HCT116 (cell line): ENCODE measurements around the gene MYO1B. TPM values are rescaled to one million over a fixed set of nuclear protein-coding genes. Genes with fewer than 3 reads are reported as not detected.

Experiments
- ATAC-seq: fragments of 200-7000 bp; cut with Tn5 transposase; 2 replicates; pipeline ENCODE4 v1.9.1; 2020; ENCODE audit warnings: mild to moderate bottlenecking, moderate library complexity
- BruUV-seq: library from RNA; stranded (reverse); fragments of 400-500 nt; replicated peaks from 2 replicates; lab custom pipeline; 2021; lab: Mats Ljungman, UMichigan
- CTCF ChIA-PET: fragments of 300-600 bp; sonication (Branson Sonifier 250); formaldehyde crosslinking; loops from one replicate; lab custom pipeline; 2021; ENCODE audit warnings: antibody characterized with exemption; lab: Charles Lee
- POLR2A ChIA-PET: fragments of 300-600, 350-600 bp; sonication (Branson Sonifier 250); formaldehyde crosslinking; loops from one replicate; lab custom pipeline; 2021; ENCODE audit warnings: antibody characterized with exemption; lab: Charles Lee
- RAD21 ChIA-PET, 2 experiments: fragments of 300-600 bp; sonication (Branson Sonifier 250); formaldehyde crosslinking; loops; one replicate each; lab custom pipeline; 2023; ENCODE audit warnings: low total read pairs in 2 of 2; ENCODE audit not compliant: uncharacterized antibody in 2 of 2, unreplicated experiment in 2 of 2, low non-redundant PET in 1 of 2; lab: Charles Lee
- DNase-seq: peaks from one replicate; pipeline ENCODE4 v3.0.0-alpha.2; 2010; ENCODE audit warnings: low read depth, low spot score
- H2AFZ ChIP-seq: fragments of 200-600 bp; shearing (Covaris generic), sonication (generic); 2 replicates; pipeline ENCODE4 v1.6.1; 2017; ENCODE audit warnings: low read depth, mixed run types, mixed read lengths, antibody characterized with exemption, low read length; ENCODE audit not compliant: poor library complexity, severe bottlenecking
- H3K27ac ChIP-seq: 2 replicates; pipeline ENCODE4 v1.5.1; 2012; ENCODE audit warnings: low read depth, low read length
- H3K27me3 ChIP-seq: fragments of 200-600 bp; sonication (generic); 2 replicates; pipeline ENCODE4 v1.6.1; 2016; ENCODE audit warnings: mixed run types, low read length, mixed read lengths; ENCODE audit not compliant: insufficient read depth
- H3K36me3 ChIP-seq, 2 experiments: fragments of 200-500 bp in 1 of 2; fragments of 200-600 bp in 1 of 2; sonication (Bioruptor generic) in 1 of 2; sonication (generic) in 1 of 2; 2 replicates each; pipeline versions ENCODE4 v1.5.1 to v1.6.1; 2014 to 2016; ENCODE audit warnings: low read length in 2 of 2, inconsistent platforms in 1 of 2, mixed read lengths in 1 of 2, mixed run types in 1 of 2; ENCODE audit not compliant: insufficient read depth in 2 of 2, control insufficient read depth in 1 of 2
- H3K4me1 ChIP-seq, 2 experiments: fragments of 200-600 bp in 1 of 2; sonication (generic) in 1 of 2; 2 replicates each; pipeline versions ENCODE4 v1.5.1 to v1.6.1; 2012 to 2017; ENCODE audit warnings: low read length in 2 of 2, inconsistent platforms in 1 of 2, mild to moderate bottlenecking in 1 of 2, mixed read lengths in 1 of 2, mixed run types in 1 of 2, moderate library complexity in 1 of 2; ENCODE audit not compliant: insufficient read depth in 2 of 2, control insufficient read depth in 1 of 2
- H3K4me2 ChIP-seq: fragments of 200-600 bp; sonication (generic); 2 replicates; pipeline ENCODE4 v1.6.1; 2017; ENCODE audit warnings: mixed run types, low read length, mixed read lengths
- H3K4me3 ChIP-seq, 2 experiments: fragments of 200-600 bp in 1 of 2; sonication (generic) in 1 of 2; replicated peaks in 1 of 2; 2 replicates each; pipeline ENCODE4 v1.5.1; 2011 to 2016; ENCODE audit warnings: low read length in 2 of 2, control low read depth in 1 of 2, low read depth in 1 of 2, mild to moderate bottlenecking in 1 of 2, mixed read lengths in 1 of 2, mixed run types in 1 of 2
- H3K79me2 ChIP-seq: fragments of 200-600 bp; sonication (generic); 2 replicates; pipeline ENCODE4 v1.6.1; 2017; ENCODE audit warnings: mild to moderate bottlenecking, mixed run types, low read length, moderate library complexity, mixed read lengths; ENCODE audit not compliant: insufficient read depth
- H3K9ac ChIP-seq: fragments of 200-600 bp; sonication (generic); 2 replicates; pipeline ENCODE4 v1.6.1; 2016; ENCODE audit warnings: low read length, mixed read lengths
- H3K9me2 ChIP-seq: fragments of 200-600 bp; sonication (generic), shearing (Covaris generic); 2 replicates; pipeline ENCODE4 v1.6.1; 2017; ENCODE audit warnings: mixed run types, mild to moderate bottlenecking, moderate library complexity; ENCODE audit not compliant: insufficient read depth
- H3K9me3 ChIP-seq, 2 experiments: fragments of 200-500 bp in 1 of 2; fragments of 200-600 bp in 1 of 2; sonication (Bioruptor generic) in 1 of 2; sonication (generic) in 1 of 2; 2 replicates each; pipeline ENCODE4 v1.6.1; 2014 to 2017; ENCODE audit warnings: low read length in 2 of 2, mixed read lengths in 2 of 2, inconsistent platforms in 1 of 2, low read depth in 1 of 2, mild to moderate bottlenecking in 1 of 2, mixed run types in 1 of 2, moderate library complexity in 1 of 2; ENCODE audit not compliant: control insufficient read depth in 1 of 2, insufficient read depth in 1 of 2
- H4K20me1 ChIP-seq: fragments of 200-600 bp; sonication (generic), shearing (Covaris generic); 2 replicates; pipeline ENCODE4 v1.6.1; 2017; ENCODE audit warnings: mixed run types, mild to moderate bottlenecking, moderate library complexity; ENCODE audit not compliant: insufficient read depth
- CBX3 ChIP-seq: IDR thresholded peaks from 2 replicates; pipeline ENCODE4 v1.6.1; 2012; ENCODE audit warnings: low read depth
- CEBPB ChIP-seq: IDR thresholded peaks from 2 replicates; pipeline ENCODE4 v1.6.1; 2012; ENCODE audit warnings: low read depth
- EZH2 ChIP-seq: fragments of 200-600 bp; sonication (generic); IDR thresholded peaks from 2 replicates; pipeline ENCODE4 v1.6.1; 2017; ENCODE audit warnings: antibody characterized with exemption, mixed run types
- POLR2A ChIP-seq: IDR thresholded peaks from 2 replicates; pipeline ENCODE4 v1.7.0; 2011; ENCODE audit warnings: borderline replicate concordance; ENCODE audit not compliant: insufficient read depth, insufficient read length; ENCODE audit errors: extremely low read depth
- POLR2AphosphoS5 ChIP-seq: IDR thresholded peaks from 2 replicates; pipeline ENCODE4 v1.6.1; 2011; ENCODE audit warnings: mild to moderate bottlenecking, low read depth, low read length, moderate library complexity
- RAD21 ChIP-seq: IDR thresholded peaks from 2 replicates; pipeline ENCODE4 v1.6.1; 2012; ENCODE audit warnings: low read depth, mild to moderate bottlenecking
- SRF ChIP-seq: IDR thresholded peaks from 2 replicates; pipeline ENCODE4 v1.6.1; 2012; ENCODE audit warnings: low read depth
- TCF7L2 ChIP-seq: IDR thresholded peaks from 2 replicates; pipeline ENCODE4 v1.7.0; 2011; ENCODE audit warnings: borderline replicate concordance, inconsistent platforms; ENCODE audit not compliant: insufficient read depth, insufficient read length; ENCODE audit errors: extremely low read depth
- YY1 ChIP-seq: IDR thresholded peaks from 2 replicates; pipeline ENCODE4 v1.6.1; 2011; ENCODE audit warnings: low read length, low read depth, moderate library complexity, mild to moderate bottlenecking; ENCODE audit not compliant: insufficient replicate concordance; ENCODE audit errors: extremely low read depth
- ZFX ChIP-seq: fragments of 450-650 bp; IDR thresholded peaks from 2 replicates; pipeline ENCODE4 v1.6.1; 2017
- ZNF274 ChIP-seq: fragments of 200-500 bp; sonication (Bioruptor generic); IDR thresholded peaks from 2 replicates; pipeline ENCODE4 v1.6.1; 2014; ENCODE audit warnings: mild to moderate bottlenecking, low read depth, low read length, inconsistent platforms
- intact Hi-C: fragments of 100-400 bp; cut with micrococcal nuclease; formaldehyde crosslinking; loops from 2 replicates; pipeline ENCODE4 v1.10.0; 2022
- total RNA-seq: library from RNA; stranded (reverse); gene quantifications from one replicate; pipeline ENCODE4 v1.2.1, GENCODE V29; 2021; ENCODE audit not compliant: unreplicated experiment
- TF ChIP-seq, protein P1 (sequence below): IDR thresholded peaks from 2 replicates; pipeline ENCODE4 v1.6.1; 2012
- TF ChIP-seq, protein P2 (sequence below): IDR thresholded peaks from 2 replicates; pipeline ENCODE4 v1.6.1; 2011; ENCODE audit warnings: mild to moderate bottlenecking, low read length, moderate library complexity; ENCODE audit not compliant: insufficient replicate concordance; ENCODE audit errors: extremely low read depth

The MYO1B gene
- total RNA-seq, 1 experiment from 2014 or later, result 51.7 TPM

DNA sequence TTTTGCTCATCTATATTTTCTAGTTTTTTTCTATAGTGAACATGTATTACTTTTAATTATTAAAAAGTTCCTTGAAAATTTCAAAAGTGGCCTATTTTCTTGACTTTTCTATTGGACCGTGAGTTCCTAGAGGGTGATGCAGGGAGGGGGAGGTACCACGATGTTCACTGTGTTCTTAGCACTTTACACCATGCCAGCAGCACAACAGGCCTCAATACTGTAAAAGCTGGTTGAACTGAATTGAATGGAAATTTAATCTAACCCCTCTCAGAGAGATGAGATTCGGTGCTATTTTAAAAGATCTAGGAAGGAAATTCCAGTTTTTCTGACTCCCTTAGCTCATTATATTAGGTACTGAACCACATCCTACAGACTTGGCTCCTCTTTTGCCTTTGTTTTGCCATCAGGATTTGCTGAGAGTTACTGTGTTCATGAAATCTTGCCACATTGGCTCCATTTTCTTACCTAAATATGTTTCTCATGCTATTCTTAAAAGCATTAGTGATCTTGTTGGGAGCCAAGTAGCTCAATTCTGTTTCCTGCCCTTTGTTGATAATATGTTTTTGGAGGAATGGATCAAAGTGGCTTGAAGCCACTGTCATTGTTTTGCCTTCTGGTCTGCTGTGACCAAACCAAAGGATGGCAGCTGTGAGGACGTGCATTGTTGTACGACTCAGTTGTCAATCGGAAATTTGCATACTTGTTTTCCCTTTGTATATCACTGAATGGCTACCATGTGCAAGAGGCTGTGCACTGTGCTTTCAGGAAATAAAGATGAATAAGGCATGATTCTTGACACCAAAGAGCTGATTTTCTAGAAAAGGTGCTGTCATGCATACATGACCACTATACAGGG lies 25.3 kb downstream of the MYO1B start:
- H2AFZ ChIP-seq, result no peak overlapping the region
- RAD21 ChIA-PET, result no interaction called here
- no peak overlapping the region for H3K9ac ChIP-seq
- H3K9me2 ChIP-seq, result no peaks in the 10 kb centered on the region
- no peaks in the 10 kb centered on the region for H4K20me1 ChIP-seq
- H3K4me1 ChIP-seq, result peaks cover 0 to 6% of the 10 kb centered on the region in 2 experiments; a peak in 1 of 4 replicates
- BruUV-seq, result no TSS peak
- H3K9me3 ChIP-seq, result no peaks in the 10 kb centered on the region
- no peak for ATAC-seq
- no peaks in the 10 kb centered on the region for H3K27me3 ChIP-seq
- no peak for DNase-seq
- TF ChIP-seq RAD21 (no peak), ZFX (no peak), TCF7L2 (no peak), POLR2A (no peak), POLR2AphosphoS5 (no peak), SRF (no peak), CBX3 (no peak), EZH2 (no peak), ZNF274 (no peak), CEBPB (no peak), YY1 (no peak)
- TF ChIP-seq, protein P1, sequence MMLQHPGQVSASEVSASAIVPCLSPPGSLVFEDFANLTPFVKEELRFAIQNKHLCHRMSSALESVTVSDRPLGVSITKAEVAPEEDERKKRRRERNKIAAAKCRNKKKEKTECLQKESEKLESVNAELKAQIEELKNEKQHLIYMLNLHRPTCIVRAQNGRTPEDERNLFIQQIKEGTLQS, result no peak
- TF ChIP-seq, protein P2, sequence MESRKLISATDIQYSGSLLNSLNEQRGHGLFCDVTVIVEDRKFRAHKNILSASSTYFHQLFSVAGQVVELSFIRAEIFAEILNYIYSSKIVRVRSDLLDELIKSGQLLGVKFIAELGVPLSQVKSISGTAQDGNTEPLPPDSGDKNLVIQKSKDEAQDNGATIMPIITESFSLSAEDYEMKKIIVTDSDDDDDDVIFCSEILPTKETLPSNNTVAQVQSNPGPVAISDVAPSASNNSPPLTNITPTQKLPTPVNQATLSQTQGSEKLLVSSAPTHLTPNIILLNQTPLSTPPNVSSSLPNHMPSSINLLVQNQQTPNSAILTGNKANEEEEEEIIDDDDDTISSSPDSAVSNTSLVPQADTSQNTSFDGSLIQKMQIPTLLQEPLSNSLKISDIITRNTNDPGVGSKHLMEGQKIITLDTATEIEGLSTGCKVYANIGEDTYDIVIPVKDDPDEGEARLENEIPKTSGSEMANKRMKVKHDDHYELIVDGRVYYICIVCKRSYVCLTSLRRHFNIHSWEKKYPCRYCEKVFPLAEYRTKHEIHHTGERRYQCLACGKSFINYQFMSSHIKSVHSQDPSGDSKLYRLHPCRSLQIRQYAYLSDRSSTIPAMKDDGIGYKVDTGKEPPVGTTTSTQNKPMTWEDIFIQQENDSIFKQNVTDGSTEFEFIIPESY, result no peak
- TF ChIP-seq, all 23 proteins: peak for 0
- no peak overlapping the region for H3K4me3 ChIP-seq
- H3K79me2 ChIP-seq, result peaks cover 86% of the 10 kb centered on the region
- POLR2A ChIA-PET, result no interaction called here
- CTCF ChIA-PET, result no interaction called here
- no peak overlapping the region for H3K4me2 ChIP-seq
- no peak overlapping the region for H3K27ac ChIP-seq
- intact Hi-C loops, result no loop called here
- no peaks in the 10 kb centered on the region for H3K36me3 ChIP-seq
